NOMO-1 treated with DMSO at 0.1 percent for 48 hours (cell line): ENCODE measurements around the gene CHCHD3.

Source experiments
- DNase-seq: peaks from one replicate; lab custom pipeline; 2025; ENCODE audit not compliant: unreplicated experiment; lab: John Stamatoyannopoulos, UW

CHCHD3 gene

DNA sequence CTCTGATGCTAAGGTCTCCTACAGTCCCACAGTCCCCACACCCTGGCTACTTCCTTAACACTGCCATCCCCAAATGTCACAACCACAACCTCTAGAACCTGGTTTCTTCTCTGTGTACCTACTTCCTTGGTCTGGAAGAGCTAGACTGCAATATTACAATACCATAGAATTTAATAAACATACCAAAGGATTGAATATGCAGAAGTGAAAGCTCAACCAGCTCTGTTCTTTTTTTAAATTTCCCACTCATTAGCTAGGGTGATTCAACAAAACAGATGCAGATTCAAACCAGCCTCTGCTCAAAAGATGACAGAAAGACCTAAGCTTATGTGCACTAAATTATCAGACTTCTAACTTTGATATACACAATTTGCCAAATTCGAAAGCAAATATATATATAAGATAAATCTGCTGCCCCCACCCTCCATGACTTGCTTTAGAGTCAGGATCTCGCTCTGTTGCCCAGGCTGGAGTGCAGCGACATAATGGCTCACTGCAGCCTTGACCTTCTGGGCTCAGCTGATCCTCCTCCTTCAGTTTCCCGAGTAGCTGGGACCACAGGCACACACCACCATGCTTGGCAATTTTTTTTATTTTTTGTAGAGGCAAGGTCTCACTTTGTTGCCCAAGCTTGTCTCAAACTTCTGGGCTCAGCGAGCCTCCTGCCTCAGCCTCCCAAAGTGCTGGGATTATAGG lies 212.6 kb downstream of the CHCHD3 start:
- DNase-seq = peak; percentile 64

DNA sequence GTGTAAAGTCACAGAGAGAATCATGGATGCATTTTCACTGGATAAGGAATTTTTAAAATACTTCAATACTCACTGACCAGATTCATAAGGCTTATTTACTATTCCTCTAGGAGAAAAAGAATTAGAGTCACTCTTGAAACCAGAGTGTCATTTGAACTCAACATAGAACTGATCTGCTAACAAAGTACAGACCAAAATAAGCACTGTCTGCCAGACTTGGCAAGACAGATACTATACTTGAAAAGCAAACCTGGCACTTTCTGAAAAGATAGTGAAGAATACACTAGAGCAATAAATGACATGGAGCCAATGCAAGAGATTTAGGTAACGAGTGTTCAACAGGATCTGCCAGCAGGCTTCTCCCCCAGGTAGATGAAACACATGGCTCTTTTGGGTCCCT lies 215.3 kb downstream of the CHCHD3 start:
- no peak for DNase-seq

DNA sequence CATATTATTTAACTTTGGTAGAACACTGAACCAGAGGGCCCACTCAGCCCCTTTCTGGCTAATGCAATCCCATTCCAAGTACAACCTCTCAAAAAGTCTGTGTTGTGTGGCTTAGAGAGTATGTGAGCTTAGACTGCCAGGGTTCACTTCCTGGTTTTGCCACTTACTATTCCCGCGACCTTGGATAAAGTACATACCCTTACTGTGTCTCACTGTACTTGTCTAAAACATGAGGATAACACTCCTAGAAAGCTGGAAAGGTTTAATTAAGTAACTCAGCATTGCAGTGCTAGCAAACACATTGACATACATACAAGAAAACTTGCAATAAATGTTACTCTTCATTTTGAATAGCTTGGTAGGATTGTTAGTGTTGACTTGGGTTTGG lies 215.8 kb downstream of the CHCHD3 start:
- DNase-seq = no peak

DNA sequence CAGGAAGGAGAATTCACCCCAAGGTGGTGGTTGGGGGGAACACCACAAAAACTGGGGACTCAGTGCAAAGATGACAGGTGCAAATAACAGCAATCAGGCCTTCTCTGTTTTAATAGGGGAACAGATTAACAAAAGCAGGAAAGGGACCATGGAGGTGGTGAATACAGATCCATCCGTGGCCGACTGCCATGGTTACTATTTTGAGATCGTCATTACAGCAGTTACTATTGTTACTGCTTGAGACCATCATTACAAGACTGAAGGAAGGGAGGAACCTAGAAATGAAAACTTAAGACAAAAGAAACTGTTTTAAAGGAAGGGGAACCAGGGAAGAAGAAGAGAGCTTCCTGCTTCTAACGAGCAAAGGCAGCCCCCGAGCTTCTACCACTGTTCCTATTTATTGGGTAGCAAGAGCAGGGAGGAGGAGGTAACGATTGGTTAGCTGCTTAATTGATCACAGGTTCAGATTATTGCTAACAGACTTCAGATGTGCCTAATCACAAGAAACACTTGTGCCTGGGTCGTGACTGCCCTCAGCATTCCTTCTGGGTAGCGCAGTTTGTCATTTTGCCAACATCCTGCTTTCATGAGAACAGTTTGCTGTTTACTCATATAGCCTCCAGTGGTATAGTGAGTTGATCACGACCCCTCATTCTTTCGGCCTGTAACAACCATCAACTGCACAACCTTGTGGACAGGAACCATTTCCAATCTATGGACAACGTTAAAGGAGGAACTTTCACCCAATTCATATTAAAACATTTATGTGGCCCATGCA lies 216.3 kb downstream of the CHCHD3 start:
- DNase-seq = no peak

DNA sequence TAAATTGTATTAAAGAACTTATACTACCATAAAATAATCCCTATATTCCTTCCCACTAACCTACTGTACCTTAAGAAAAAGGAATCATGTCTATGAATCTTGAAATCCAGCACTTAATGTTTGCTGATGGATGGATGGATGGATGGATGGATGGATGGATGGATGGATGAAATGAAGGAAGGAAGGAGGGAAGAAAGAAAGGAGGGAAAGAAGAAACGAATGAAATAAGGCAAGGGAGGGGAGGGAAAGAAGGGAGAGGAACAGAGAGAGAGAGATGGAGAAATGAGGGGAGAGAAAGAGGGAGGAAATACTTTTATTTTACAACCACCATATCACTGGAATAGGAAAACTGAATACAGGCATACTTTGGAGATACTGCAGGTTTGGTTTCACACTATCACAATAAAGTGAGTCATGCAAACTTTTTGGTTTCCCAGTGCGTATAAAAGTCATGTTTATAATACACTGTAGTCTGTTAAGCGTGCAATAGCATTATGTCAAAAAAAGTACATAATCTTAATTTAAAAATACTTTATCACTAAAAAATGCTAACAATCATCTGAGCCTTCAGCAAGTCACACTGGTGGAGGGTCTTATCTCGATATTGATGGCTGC lies 219.8 kb downstream of the CHCHD3 start:
- DNase-seq = no peak

DNA sequence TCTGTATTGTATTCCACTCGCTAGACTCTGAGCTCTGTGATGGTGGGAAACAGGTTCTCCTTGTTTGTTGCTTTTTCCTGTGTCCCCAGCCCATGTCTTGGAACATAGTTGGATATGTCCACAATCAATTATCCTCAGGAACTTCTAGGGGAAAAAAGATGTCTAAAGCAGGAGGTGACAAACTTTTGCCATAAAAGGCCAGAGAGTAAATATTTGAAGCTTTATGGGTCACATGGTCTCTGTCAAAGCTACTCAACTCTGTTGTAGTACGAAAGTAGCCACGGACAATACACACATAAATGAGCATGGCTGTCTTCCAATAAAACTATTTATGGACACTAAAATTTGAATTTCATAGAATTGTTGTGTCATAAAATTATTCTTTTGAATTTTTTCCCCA lies 220.5 kb downstream of the CHCHD3 start:
- no peak for DNase-seq

DNA sequence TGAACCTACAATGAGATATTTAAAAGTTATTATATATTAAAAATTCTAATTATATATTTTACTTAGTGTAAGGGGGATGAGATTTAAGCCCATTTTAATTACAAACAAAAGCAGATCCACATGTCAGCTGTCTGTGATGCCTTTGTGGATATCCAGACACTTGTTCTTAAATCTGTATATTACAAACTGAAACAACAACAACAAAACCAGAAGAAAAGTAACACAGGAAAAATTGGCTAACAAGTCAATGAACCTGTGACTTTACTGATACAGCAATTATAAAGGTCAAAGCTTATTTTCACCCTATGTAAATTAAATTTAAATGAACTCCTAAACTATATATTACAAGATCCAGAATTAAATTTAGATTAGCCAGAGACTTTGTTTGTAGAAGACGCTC lies 222.7 kb downstream of the CHCHD3 start:
- no peak for DNase-seq

DNA sequence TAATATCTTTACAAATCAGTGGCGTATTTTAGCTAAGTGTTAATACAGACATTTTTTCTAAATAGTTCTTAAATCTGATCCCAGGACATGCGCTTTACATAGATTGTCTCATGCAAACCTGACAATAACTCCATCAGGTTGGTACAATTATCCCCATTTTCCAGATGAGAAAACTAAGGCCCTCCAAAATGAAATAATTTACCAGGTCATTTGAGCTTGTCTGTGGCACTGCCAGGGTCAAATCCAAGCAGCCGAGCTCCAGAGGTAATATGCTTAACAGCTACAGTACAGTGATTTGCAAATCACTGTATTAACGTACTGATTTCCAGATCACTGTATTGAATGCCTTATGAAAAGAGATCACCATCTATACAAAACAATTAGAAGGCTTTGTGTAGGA lies 223.1 kb downstream of the CHCHD3 start:
- no peak for DNase-seq

DNA sequence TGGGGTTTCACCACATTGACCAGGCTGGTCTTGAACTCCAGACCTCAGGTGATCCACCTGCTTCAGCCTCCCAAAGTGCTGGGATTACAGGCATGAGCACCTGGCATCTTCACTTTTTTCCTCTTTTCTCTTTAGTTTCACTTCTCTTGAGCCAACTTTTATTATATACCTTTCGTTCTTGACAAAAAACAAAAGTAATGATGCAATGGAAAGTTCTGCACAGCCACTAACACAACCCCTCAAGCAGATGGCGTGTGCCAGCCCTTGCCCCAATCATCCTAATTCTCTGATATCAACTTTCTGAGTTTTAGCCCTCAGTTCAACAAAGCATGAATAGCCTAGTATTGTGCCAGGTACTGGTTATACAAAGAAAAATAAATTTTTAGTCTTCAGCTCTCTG lies 223.6 kb downstream of the CHCHD3 start:
- DNase-seq = no peak

DNA sequence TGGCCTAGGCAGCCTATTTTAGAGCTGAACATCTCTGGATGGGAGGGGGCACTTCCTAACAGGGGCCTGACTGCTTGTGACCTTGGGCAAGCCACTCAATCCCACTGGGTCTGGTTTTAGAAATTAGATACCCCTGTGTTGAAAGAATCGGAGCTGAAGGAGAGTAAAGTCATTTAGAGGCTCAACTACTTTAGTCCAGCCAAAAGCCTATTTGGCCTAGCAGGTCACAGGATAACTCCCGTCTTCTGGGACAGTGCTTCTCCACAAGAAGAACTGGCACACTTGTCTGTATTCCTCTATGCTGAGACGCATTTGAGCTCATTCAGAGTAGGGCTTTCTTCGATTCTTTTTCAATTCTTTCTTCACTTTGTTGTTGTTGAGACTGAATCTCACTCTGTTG lies 224.2 kb downstream of the CHCHD3 start:
- DNase-seq = no peak

DNA sequence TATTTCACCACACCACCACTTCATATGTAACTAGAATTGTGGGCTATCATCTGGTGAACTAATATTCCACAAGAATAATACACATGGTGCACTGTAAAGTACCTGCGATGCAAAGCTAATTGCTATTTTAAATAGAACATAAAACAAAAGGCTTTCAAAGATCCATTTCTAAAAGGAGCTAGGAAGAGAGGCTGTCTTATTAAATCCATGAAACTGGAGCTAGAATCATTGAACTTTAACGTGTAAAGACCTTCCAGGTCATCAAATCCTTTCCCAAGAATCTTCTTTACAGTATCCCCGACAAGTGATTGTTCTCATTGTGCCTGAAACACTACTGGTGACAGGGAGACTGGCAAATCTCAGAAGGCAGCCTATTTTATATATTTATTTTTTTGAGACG lies 224.9 kb downstream of the CHCHD3 start:
- DNase-seq = no peak

DNA sequence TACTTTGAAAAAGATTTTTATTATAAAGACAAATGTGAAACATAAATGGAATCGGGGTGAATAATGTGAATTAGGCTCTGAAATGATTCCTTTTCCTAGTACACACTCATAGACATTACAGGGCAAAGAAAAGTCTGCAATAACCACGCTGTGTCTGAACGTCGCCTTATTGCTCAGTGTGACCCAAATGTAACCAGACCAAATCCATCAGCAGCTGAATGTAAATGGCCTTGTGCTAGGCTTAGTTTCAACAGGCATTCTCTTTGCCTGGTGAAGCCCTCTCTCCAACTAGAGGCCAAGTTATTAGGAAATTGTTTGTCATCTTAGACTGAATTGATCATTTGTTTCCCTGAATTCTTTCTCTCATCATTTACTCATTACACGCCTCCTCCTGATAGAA lies 225.5 kb downstream of the CHCHD3 start:
- DNase-seq = no peak

DNA sequence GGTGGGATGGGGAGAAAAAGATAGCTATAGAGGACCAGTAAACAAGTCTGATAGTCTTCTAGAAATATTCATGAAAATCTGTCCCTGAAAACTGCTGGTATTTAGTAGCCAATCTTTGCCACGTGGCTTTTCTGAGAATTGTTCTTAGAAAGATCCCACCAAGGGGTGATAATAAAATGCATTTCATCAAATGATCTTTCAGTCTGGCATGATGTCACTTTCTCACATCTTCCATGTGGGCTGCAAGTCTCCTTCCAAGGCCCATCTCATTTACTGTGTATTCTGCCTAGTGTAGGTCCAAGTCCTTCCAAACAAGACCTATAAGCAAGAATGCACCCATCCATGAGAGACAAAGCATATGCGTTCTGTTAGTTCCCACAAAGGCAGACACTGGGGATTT lies 226.0 kb downstream of the CHCHD3 start:
- no peak for DNase-seq

DNA sequence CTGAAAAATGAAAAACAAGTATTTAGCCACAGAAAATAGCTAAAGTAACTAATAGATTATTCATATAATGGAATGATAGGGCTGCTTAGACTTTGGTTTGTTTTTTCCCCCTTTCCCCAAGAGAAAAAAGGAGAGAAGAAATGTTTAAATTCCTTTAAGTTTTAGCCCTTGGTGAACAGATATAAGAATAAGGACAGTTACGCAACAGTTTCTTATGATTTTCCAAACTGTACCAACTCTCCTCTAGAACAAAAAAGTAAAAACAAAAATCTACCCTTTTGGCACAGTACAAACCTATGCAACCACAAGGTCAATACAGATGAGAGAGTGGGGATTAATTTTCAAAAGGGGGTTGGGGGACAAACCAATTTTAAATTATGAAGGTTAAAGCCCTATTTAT lies 227.7 kb downstream of the CHCHD3 start:
- no peak for DNase-seq

DNA sequence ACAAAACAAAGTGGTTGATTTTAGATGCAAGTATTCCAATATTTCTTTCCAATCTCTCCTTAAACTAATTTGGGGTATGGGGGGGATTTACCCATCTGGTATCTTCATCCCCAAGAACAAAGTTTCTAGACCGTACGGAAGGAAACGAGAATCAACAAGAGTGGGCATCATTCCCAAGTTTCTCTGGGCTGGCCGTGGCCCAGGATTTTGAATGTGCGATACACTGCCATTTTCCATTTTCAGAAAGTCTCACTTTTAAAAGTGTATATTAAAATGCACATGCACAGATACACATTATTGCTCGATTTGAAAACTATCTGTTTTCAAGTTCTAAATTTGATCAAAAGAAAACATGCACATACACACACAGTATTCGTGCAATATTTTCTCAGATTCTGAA lies 234.5 kb downstream of the CHCHD3 start:
- DNase-seq = no peak

DNA sequence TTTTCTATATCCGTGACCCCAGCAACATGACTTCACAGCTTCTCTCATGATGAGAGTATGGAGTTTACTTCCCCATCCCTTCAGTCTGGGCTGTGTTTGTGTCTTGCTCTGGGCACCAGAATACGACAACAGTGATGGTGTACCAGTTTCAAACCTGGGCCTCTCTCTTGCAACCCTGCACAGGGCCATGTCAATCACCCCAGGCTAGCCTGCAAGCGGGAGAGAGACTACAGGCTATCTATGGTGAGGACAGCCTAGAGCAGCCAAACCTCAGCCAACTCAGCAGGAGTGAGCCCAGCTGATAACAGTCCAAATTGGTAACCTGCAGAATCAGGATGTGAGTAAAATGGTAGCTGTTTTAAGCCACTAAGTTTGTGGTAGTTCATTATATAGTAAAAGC lies 235.8 kb downstream of the CHCHD3 start:
- DNase-seq = no peak

DNA sequence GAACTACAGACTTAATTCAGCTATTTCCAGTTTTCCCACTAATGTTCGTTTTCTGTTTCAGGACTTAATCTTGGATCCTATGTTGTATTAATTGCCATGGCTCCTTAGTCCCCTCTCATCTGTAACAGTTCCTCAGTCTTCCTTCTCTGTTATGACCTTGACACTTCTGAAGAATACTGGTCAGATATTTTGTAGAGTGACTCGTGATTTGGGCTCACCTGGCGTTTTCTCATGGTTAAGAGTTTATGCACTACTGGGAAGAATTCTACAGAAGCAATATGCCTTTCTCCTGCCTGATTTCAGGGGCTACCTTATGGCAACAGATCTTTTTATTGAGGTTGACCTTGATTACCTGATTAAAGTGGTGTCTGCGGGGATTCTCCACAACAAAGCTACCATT lies 239.4 kb downstream of the CHCHD3 start:
- DNase-seq = no peak

DNA sequence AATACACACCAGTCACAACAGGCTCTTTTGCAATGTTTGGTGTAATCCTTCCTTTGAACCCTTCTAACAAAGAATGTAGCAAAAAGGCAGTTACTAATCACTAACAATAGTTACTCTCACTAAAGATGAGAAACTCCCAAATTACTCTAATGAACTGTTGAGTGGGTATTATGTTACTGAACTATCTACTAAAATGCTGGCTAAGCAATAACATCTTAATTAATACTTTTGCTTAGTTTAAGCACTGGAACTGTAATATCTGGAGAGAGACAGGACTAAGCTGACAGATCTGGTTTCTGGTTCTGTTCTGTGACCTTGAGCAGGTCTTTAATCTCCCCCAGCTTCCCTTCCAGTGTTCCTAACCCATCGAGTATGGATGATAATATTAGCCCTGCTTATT lies 241.7 kb downstream of the CHCHD3 start:
- DNase-seq = no peak

DNA sequence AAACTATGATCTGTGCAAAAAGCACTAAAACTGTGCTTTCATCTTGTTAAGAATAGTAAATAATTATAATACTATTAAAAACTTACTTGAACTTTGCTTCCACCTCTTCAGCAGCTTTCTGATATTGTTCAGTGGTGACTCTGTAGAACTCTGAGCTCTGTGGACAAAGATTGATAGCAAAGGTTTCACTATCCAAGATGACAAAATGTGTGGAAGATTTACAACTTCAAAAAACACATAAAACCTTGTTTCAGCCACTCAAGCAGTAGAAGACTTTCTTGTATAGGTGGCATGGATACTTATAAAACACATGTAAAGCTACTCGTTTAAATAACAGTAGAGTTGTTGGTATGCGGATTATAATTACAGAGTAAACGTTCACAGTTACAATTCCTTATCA lies 243.6 kb downstream of the CHCHD3 start:
- DNase-seq = no peak

DNA sequence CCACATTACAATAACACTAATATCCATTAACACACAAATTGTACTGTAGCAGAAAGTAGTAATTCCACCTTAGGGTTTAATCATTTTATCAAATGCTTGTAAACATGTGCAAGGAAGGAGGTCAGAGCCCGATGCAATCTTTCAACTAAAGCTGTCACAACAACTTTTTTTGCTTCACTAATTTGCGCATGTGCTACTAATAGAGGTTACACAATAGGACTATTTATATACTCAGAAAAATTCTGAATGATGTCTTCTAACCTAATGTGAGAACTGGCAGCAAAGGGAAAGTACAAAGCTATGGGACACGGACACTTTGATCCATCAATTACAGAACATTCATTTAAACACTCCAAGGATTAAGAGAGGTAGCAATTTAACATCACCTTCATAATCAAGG lies 244.4 kb downstream of the CHCHD3 start:
- DNase-seq = no peak

DNA sequence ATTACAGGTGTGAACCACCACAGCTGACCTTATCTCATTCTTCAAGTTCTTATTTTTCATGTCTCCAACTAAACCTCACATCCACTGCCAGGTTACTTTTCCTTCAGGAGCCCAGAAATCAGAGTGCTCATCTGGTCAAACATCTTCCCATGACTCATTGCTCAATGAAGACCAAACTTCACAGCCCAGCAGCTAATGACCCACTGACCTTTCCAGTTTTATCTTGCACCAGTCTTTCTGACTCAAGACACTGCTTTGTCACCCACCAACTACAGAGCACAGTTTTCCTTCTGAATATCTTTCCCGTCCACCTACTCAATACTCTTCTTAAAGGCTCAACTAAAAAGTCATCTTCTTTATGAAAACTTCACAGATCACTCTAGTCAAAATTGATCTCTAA lies 245.1 kb downstream of the CHCHD3 start:
- no peak for DNase-seq

DNA sequence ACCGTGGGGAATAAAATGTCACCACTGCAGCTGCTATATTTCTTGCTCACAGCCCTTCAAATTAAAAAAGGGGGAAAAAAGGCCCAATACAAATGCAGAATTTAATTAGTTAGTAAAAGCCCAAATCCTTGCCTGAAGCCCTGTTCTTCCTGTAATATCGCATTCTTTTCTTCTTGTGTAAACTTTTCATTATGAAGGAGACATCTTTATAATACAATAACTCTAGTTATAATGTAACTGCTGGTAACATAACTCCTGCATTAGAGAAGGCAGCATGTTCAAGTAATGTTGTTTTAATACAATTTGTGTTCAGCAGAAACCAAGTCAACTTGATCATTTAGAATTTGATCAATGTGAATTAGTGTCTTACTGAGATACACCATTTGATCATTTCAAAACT lies 250.9 kb downstream of the CHCHD3 start:
- no peak for DNase-seq
